WERI-Rb-1 (cell line): ENCODE data around the gene NRDC.

ENCODE experiments used
- DNase-seq: peaks from one replicate; pipeline ENCODE4 v3.0.0-alpha.2; 2020
- H3K27ac ChIP-seq: fragments of 250-450 bp; sonication (Bioruptor Pico); 2 replicates; pipeline ENCODE4 v1.5.1; 2020; ENCODE audit warnings: mild to moderate bottlenecking, moderate library complexity
- H3K27me3 ChIP-seq: fragments of 250-450 bp; sonication (Bioruptor Pico); 2 replicates; pipeline ENCODE4 v1.5.1; 2021; ENCODE audit warnings: mild to moderate bottlenecking, low read depth, moderate library complexity; ENCODE audit not compliant: insufficient read depth, severe bottlenecking
- H3K36me3 ChIP-seq: fragments of 250-450 bp; sonication (Bioruptor Pico); 2 replicates; pipeline ENCODE4 v1.5.1; 2020; ENCODE audit warnings: mild to moderate bottlenecking, moderate library complexity
- H3K4me3 ChIP-seq: 2 replicates; pipeline ENCODE4 v1.5.1; 2011; ENCODE audit warnings: low read depth, mild to moderate bottlenecking, control low read depth, low read length
- H3K9me3 ChIP-seq: fragments of 250-450 bp; sonication (Bioruptor Pico); 2 replicates; pipeline ENCODE4 v1.5.1; 2021; ENCODE audit warnings: mild to moderate bottlenecking, moderate library complexity; ENCODE audit not compliant: severe bottlenecking
- TF ChIP-seq, protein P1 (sequence below): IDR thresholded peaks from 2 replicates; pipeline ENCODE4 v1.5.1; 2011; ENCODE audit warnings: low read depth, mild to moderate bottlenecking, control low read depth, inconsistent platforms, low read length

NRDC gene

DNA sequence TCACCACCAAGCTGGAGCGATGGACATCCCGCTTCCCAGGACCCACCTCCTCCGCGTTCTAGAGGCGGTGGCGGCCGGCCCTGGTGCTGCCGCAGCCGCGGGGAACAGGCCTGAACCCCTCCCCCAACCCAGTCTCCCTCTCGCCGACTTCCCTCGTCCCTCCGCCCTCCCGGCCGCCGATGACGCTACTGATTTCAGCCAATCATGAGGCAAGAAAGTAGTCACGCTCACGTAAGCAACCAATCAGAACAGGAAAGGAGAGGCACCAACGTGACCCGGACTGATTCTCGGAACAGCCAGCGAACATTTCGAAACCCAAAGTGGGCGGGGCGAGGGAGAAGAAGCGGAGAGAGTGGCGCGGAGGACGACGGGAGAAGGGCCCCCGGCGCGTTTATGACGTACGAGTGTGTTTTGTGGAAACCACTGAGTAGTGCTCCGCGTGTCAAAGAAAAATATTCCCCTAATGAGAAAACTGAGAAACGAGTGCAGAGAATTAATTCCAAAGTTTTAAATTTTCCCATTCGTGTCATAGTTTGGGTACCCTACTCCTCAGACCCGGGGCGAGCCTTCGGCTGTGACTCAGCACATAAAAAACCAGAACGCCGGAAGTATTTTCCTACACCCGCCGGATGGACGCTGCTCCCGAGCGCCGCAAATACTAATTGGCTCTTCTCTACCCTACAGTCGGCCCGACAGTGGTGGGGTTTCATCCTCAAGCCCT is at the start of gene NRDC:
TSS of gene NRDC (minus strand) at position 112 of the 721 bp plus-strand sequence. CDS start 112 bp downstream, outside the sequence.
- Histone ChIP-seq H3K27ac (peak within 1 kb of the TSS; percentile 92), H3K9me3 (no peaks in the 10 kb centered on the region), H3K36me3 (peaks cover 7% of the 10 kb centered on the region), H3K4me3 (peak within 1 kb of the TSS; percentile 62), H3K27me3 (no peaks in the 10 kb centered on the region)
- peak; percentile 100 for DNase-seq
- TF ChIP-seq, protein P1, sequence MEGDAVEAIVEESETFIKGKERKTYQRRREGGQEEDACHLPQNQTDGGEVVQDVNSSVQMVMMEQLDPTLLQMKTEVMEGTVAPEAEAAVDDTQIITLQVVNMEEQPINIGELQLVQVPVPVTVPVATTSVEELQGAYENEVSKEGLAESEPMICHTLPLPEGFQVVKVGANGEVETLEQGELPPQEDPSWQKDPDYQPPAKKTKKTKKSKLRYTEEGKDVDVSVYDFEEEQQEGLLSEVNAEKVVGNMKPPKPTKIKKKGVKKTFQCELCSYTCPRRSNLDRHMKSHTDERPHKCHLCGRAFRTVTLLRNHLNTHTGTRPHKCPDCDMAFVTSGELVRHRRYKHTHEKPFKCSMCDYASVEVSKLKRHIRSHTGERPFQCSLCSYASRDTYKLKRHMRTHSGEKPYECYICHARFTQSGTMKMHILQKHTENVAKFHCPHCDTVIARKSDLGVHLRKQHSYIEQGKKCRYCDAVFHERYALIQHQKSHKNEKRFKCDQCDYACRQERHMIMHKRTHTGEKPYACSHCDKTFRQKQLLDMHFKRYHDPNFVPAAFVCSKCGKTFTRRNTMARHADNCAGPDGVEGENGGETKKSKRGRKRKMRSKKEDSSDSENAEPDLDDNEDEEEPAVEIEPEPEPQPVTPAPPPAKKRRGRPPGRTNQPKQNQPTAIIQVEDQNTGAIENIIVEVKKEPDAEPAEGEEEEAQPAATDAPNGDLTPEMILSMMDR = no peak

- DNase-seq = no peak
- Histone ChIP-seq H3K36me3 (peaks cover 5% of the 10 kb centered on the region), H3K4me3 (no peak overlapping the region), H3K27ac (no peak overlapping the region), H3K9me3 (no peaks in the 10 kb centered on the region), H3K27me3 (no peaks in the 10 kb centered on the region)
- TF ChIP-seq, protein P1 = no peak
Measured at GRCh38 chr1:51927029-51927428, 48.5 kb upstream of the NRDC start.

DNA sequence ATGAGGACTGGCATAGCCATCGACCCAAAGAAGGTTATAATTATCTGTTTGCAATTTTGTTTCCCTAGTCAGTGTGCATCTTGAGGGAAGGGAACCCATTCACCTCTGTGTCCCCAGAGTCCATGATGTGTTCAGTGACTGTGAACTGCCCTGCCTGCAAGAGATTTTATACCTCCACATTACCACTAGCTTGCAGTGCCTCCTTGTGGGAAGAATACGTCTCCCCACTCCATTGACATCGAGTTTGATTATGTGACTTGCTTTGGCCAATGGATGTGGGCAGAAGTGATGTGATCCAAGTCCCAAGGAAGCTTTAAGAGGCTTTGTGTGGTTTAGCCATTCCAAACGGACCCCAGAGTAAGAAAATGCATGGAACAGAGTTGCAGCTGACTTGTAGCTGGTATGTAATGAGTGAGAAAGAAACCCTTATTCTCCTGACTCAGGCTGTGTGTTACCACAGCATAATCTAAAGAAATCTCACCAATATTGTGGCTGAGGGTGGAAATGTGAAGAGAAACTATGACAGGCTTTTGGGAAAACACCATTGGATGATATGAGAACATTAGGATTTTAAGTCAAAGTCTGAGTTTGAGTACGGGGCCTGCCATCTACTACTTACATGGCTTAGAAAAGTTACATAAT is 47.8 kb upstream of the NRDC start:
- H3K36me3 ChIP-seq = peaks cover 3% of the 10 kb centered on the region

GRCh38 chr1:51924455-51924854 is 45.9 kb upstream of the NRDC start:
- TF ChIP-seq, protein P1 = no peak
- H3K4me3 ChIP-seq = no peak overlapping the region
- H3K36me3 ChIP-seq = peaks cover 3% of the 10 kb centered on the region; the same call in 1 of the 2 replicates
- DNase-seq = no peak
- H3K9me3 ChIP-seq = no peaks in the 10 kb centered on the region
- no peak overlapping the region for H3K27ac ChIP-seq
- no peaks in the 10 kb centered on the region for H3K27me3 ChIP-seq

More for the DNA sequence above, 47.8 kb upstream of the NRDC start:
- H3K27me3 ChIP-seq = no peaks in the 10 kb centered on the region
- no peak overlapping the region for H3K4me3 ChIP-seq
- peak; percentile 58 for DNase-seq
- TF ChIP-seq, protein P1 = peak; percentile 75
- no peaks in the 10 kb centered on the region for H3K9me3 ChIP-seq
- no peak overlapping the region for H3K27ac ChIP-seq

DNA sequence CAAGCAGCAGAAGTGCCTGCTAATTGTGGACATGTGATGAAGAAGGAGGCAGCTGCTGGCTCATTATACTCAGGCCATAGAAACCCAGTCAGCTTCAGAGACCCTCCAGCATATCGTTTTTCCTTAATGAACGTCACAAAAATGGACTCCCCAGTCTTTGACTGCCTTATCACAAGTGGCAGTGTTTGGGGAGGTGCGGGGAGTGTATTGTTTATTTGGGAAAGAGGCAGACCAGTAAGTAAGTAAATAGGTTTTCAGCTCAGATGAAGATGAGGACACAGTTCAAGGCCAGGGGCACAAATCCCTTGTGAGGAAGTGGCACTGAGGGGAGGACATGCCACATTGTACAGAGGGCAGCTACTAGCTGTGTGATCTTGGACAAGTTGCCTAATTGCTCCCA is 43.5 kb upstream of the NRDC start:
- Histone ChIP-seq H3K36me3 (peaks cover 5% of the 10 kb centered on the region; the same call in 1 of the 2 replicates), H3K9me3 (no peaks in the 10 kb centered on the region), H3K4me3 (no peak overlapping the region), H3K27me3 (no peaks in the 10 kb centered on the region), H3K27ac (no peak overlapping the region)
- no peak for DNase-seq
- TF ChIP-seq, protein P1 = no peak
